ENCODE measurements around the gene ELK3. TPM values are rescaled to one million over a fixed set of nuclear protein-coding genes. Genes with fewer than 3 reads are reported as not detected.
A peak's percentile ranks its signal among the peaks of the same experiment; 100 is the strongest.

ELK3 gene
- total RNA-seq, 3 donors from 2014 or later: 13.9 to 28.5 (median 16.5) TPM

DNA sequence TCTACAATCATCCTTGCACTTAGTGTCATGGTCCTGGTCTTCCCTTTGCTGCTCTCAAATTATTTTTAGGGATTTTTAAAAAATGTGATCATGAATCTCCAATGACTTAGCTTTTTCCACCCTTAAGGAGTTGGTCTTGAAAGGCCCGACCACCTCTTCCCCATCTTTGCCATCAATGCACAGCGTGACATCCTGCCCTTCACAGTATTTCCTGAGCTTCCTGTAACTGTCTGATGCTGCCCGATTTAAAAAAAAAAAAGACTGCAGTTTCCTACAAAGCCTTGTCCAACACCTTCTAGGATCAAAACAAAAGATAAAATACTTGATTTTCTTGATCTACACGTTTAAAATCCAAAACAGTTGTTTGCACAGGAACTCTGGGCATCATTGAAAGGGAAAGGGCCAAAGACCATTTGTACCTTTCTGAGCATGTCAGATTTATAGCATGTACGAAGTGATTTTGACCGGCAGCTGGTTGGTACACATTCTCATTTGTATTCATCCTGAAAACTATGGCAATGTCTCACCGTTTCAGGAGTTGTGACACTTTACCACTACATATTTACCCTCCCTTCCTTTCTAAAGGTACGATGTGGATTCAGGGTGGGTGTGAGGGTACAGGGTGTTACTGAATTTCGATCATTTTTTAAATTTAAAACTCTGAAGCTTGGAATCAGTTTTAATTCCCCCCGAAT, 7.4 kb upstream of the ELK3 start:
- no peak for DNase-seq (ENCODE audit: low spot score in 2 of 2)
- no peaks in the 10 kb centered on the region for H3K4me1 ChIP-seq
- H3K27me3 ChIP-seq: no peaks in the 10 kb centered on the region
- no peak overlapping the region for H3K4me3 ChIP-seq
- no peak for TF ChIP-seq POLR2A (IDR thresholded peaks at IDR 0.05)
- TF ChIP-seq POLR2AphosphoS5 (IDR thresholded peaks at IDR 0.05): no peak
- TF ChIP-seq, protein P1, sequence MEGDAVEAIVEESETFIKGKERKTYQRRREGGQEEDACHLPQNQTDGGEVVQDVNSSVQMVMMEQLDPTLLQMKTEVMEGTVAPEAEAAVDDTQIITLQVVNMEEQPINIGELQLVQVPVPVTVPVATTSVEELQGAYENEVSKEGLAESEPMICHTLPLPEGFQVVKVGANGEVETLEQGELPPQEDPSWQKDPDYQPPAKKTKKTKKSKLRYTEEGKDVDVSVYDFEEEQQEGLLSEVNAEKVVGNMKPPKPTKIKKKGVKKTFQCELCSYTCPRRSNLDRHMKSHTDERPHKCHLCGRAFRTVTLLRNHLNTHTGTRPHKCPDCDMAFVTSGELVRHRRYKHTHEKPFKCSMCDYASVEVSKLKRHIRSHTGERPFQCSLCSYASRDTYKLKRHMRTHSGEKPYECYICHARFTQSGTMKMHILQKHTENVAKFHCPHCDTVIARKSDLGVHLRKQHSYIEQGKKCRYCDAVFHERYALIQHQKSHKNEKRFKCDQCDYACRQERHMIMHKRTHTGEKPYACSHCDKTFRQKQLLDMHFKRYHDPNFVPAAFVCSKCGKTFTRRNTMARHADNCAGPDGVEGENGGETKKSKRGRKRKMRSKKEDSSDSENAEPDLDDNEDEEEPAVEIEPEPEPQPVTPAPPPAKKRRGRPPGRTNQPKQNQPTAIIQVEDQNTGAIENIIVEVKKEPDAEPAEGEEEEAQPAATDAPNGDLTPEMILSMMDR (IDR thresholded peaks at IDR 0.05): no peak
- intact Hi-C loops (cut with DNase I; ENCODE audit: low total_unique reads): loop anchor here (10.0 kb wide), 1 partner anchor 112 kb away; no protein-coding TSS in a partner anchor
- no peaks in the 10 kb centered on the region for H3K9me3 ChIP-seq
- H3K36me3 ChIP-seq: no peaks in the 10 kb centered on the region
- H3K27ac ChIP-seq: no peak overlapping the region

DNA sequence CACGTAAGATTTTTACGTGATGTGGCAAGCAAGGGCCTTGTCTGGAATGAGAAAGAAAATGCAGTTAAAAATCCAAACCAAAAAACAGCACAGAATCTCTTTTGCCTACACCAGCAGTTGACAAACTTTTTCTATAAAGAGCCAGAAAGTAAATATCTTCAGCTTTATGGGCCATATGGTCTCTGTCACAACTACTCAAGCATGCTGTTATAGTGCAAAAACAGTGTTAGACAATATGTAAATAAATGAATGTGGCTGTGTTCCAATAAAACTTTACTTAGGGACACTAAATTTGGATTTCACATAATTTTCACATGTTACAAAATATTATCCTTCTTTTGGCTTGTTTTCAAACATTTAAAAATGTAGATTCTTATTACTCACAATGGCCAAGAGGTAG, 6.2 kb upstream of the ELK3 start:
- intact Hi-C loops (cut with DNase I; ENCODE audit: low total_unique reads): loop anchor here (10.0 kb wide), 1 partner anchor 113 kb away; no protein-coding TSS in a partner anchor
- no peak for DNase-seq (ENCODE audit: low spot score in 2 of 2)
- Histone ChIP-seq H3K36me3 (no peaks in the 10 kb centered on the region), H3K4me3 (no peak overlapping the region), H3K4me1 (no peaks in the 10 kb centered on the region), H3K27ac (no peak overlapping the region), H3K9me3 (no peaks in the 10 kb centered on the region), H3K27me3 (no peaks in the 10 kb centered on the region)
- TF ChIP-seq POLR2AphosphoS5 (IDR thresholded peaks at IDR 0.05): no peak
- no peak for TF ChIP-seq POLR2A (IDR thresholded peaks at IDR 0.05)

DNA sequence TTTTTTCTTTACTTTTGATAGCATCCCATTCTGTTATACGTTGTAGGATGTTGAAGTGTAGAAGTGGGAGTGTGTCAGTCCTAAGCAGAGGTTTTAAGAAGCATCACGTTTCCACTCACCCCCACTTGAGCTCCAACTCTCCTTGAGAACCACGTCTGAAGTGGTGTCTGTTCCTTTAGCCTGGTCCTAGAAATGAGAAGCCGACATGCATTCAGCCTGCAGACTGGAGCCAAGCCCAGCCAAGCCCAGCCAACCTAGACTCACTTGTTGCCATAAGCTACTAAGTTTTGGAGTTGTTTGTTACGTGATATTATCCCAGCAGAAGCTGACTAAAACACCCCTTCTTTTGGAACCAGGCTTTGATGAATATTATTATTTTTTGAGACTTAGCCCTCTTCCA, 4.4 kb upstream of the ELK3 start:
- H3K27me3 ChIP-seq: no peaks in the 10 kb centered on the region
- no peak for DNase-seq (ENCODE audit: low spot score in 2 of 2)
- intact Hi-C loops (cut with DNase I; ENCODE audit: low total_unique reads): loop anchor here (10.0 kb wide), 1 partner anchor 115 kb away; no protein-coding TSS in a partner anchor
- no peaks in the 10 kb centered on the region for H3K4me1 ChIP-seq
- H3K27ac ChIP-seq: no peak overlapping the region
- H3K36me3 ChIP-seq: no peaks in the 10 kb centered on the region
- H3K4me3 ChIP-seq: no peak overlapping the region
- H3K9me3 ChIP-seq: no peaks in the 10 kb centered on the region
- TF ChIP-seq, protein P1 (IDR thresholded peaks at IDR 0.05): no peak
- no peak for TF ChIP-seq POLR2AphosphoS5 (IDR thresholded peaks at IDR 0.05)
- TF ChIP-seq POLR2A (IDR thresholded peaks at IDR 0.05): no peak

DNA sequence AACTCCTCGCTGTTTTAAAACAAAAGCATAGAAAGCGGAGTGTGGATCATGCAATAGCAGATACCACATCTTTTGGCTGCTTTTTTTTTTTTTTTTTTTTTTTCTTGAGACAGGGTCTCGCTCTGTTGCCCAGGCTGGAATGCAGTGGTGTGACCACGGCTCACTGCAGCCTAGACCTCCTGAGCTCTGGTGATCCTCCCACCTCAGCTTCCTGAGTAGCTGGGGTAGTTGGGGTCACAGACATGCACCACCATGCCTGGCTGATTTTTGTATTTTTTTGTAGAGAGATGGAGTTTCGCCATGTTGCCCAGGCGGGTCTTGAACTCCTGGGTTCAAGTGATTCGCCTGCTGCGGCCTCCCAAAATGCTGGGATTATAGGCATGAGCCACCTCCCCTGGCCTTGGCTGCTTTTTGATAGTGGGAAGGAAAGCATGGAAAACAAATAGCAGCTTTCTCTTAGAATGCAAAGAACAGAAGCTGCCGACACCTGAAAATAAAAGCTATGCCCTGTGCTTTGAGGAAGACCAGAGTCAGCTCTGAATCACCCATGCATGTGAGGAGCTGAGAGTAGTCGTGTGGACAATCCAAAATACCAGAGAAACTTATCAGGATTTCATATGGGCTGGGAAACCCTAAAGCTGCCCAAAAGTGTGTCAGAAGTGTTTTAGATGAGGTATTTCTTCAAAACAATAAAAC, 3.6 kb upstream of the ELK3 start:
- Histone ChIP-seq H3K9me3 (no peaks in the 10 kb centered on the region), H3K4me3 (no peak overlapping the region), H3K36me3 (no peaks in the 10 kb centered on the region), H3K27ac (no peak overlapping the region), H3K27me3 (no peaks in the 10 kb centered on the region), H3K4me1 (no peaks in the 10 kb centered on the region)
- DNase-seq (ENCODE audit: low spot score in 2 of 2): no peak
- intact Hi-C loops (cut with DNase I; ENCODE audit: low total_unique reads): no loop called here
- TF ChIP-seq, protein P1 (IDR thresholded peaks at IDR 0.05): no peak
- TF ChIP-seq POLR2A (IDR thresholded peaks at IDR 0.05): no peak

DNA sequence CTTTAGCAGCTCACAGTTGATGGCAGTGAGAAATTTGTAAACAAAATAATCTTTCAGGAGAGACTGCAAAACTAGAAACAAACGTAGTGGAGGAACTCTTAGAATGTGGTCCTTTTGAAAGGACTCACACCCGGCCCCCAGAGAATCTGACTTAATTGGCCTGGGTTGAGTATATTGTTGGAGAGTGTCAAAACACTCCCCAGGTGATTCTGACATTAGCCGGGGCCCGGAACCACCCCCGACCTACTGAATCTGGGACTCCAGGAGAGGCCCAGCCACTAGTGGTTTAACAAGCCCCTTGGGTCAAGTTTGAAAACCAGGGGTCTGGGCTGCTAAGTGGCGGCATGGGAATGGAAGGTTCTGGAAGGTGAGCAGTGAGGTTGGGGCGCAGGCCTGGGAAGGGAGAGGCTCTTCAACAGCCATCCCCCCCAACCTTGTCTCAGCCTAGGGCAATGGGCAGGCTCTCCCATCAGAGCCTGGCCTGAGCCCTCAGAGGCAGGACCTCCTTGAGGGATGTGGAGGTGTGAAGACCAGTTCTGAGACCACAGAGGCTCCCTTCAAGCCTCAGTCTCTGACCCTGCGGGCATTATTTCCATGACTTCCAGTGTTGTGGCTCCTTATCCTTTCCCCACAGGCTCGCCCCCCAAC, 1.1 kb upstream of the ELK3 start:
- no peaks in the 10 kb centered on the region for H3K4me1 ChIP-seq
- DNase-seq (ENCODE audit: low spot score in 2 of 2): no peak
- TF ChIP-seq, protein P1 (IDR thresholded peaks at IDR 0.05): no peak
- TF ChIP-seq POLR2A (IDR thresholded peaks at IDR 0.05): no peak
- no peak for TF ChIP-seq POLR2AphosphoS5 (IDR thresholded peaks at IDR 0.05)
- peak overlapping the region in 1 of 3 donors; percentile 95 for H3K4me3 ChIP-seq
- H3K27me3 ChIP-seq: no peaks in the 10 kb centered on the region
- intact Hi-C loops (cut with DNase I; ENCODE audit: low total_unique reads): loop anchor here (2.0 kb wide), 1 partner anchor 22 kb away; no protein-coding TSS in a partner anchor
- peak overlapping the region; percentile 77 to 95 for H3K27ac ChIP-seq
- H3K36me3 ChIP-seq: no peaks in the 10 kb centered on the region
- H3K9me3 ChIP-seq: no peaks in the 10 kb centered on the region
